Measurements from ENCODE around the gene RAB37.

Gene RAB37

DNA sequence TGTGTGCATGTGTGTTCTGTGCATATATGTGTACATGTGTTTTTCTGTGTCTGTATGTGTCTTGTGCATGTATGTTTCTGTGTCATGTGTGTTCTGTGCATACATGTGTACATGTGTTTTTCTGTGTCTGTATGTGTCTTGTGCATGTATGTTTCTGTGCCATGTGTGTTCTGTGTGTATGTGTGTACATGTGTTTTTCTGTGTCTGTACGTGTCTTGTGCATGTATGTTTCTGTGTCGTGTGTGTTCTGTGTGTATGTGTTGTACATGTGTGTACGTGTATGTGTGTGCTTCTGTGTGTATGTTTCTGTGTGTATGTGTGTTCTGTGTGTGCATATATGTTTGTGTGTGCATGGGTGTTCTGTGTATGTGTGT is 8.4 kb upstream of the RAB37 start:
- no peak for DNase-seq

DNA sequence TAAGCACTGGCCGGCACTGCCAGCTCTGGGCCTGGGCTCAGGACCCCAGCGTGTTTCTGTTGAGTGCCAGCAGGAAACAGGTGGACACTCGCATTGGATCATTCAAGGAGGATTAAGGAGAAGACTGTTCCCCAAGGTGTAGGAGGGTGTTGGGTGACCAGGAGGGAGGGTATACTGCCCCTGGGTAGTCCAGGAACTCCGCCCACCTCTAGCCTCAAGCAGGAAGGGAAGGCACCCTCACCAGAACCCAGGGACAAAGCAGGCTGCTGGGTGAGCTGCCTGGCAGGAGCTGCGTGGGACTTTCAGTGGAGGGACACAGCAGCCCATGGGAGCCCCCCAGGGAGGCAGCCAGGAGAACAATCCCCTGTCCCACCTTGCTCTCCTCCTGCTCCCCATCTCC is 7.7 kb upstream of the RAB37 start:
- no peak for DNase-seq

DNA sequence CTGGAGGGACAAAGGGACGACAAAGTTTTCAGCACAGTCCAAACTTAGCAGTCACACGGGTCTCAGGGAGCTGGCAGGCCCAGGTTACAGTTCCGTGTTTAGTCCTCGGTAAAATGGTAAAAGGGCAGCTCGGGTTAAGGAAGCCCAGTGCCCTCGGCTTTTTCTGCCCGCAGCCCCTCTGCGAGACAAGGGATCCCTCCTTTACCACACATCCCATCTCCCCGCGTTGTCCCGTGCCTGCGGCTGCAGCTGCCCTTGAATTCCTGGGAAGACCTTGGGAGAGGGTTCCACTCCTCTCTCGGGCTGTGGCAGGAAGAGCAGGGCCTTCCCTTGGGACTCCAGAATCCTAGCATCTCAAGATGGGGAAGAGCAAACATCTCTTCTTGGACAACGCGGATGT is 7.2 kb upstream of the RAB37 start:
- no peak for DNase-seq

DNA sequence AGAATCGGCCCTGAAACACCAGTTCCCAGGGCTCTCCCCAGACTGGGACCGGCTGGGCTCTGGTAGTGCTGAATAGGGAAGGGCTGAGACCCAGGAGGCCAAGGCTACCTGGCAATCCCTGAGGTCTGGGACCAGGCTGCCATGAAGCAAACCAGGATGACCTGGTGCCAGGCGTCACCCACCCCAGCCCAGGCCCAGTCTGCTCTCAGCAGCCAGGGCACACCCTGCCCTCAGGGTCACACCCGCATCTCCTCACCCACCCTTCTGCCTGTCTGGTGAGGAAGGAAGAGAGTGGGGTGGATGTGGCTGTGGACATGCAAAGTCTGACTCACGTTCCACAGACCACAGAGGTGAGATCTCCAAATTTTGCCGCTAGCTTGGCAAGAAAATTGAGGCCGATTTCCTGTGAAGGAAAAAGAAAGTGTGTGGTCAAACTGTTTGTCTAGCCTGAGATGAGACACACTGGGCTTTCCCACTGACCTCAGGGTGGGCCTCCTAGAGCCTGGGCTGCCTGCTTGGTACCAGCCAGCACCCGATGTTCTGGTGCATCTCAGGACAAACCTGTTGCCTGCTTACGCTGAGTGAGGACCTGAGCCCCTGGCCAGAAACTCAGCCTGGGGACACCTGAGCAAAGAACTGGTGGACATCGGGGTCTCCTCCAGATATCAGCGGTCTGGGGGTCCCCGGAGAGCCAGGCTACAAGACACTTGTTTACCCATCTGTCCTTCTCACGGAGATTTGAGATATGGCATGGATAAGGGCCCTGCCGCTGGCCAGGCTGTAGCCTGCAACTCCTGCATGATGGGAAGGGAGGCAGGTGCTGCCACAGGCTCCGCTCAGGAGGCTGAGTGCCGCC is 6.3 kb upstream of the RAB37 start:
- DNase-seq = no peak

DNA sequence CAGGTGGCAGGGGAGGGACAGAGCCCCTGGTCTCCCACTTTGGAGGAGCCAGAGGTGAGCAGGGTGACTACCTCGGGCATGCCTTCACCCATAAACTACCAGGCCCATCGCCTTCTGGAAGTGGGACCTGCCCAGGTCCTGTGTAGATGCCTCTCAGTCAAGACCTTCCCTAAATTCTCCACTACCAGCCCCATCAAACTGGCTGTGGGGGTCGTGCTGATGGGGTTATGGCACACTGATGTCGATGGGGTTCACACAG is 5.8 kb upstream of the RAB37 start:
- no peak for DNase-seq

DNA sequence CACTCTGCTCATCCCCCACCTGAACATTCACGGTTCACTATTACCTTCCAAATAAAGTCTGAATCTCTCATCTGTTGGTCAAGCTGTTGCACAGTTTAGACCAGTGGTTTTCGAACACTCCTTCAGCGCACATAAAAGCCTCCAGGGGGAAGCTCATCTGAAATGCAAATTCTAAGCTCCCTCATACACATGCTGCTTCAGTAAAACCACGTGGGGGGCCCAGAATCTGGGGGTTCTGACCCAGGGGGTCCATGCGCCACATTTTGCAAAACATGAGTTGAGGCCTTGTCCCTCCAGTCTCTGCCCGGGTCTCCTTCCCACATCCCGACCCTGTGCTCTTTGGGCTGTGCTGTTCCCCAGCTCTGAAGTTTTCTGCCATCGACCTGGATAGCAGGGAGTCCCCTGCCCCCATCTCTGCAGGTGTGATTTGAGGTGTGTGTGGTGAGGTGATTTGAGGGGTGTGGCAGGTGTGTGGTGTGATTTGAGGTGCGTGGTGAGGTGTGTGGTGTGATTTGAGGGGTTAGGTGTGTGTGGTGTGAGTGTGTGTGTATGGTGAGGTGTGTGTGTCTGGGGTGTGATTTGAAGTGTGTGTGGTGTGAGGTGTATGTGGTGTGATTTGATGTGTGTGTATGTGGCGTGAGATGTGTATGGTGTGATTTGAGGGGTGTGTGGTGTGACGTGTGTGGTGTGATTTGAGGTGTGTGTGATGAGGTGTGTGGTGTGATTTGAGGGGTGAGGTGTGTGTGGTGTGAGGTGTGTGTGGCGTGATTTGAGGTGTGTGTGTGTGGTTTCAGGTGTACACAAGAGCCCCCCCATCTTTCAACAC is 4.8 kb upstream of the RAB37 start:
- no peak for DNase-seq

DNA sequence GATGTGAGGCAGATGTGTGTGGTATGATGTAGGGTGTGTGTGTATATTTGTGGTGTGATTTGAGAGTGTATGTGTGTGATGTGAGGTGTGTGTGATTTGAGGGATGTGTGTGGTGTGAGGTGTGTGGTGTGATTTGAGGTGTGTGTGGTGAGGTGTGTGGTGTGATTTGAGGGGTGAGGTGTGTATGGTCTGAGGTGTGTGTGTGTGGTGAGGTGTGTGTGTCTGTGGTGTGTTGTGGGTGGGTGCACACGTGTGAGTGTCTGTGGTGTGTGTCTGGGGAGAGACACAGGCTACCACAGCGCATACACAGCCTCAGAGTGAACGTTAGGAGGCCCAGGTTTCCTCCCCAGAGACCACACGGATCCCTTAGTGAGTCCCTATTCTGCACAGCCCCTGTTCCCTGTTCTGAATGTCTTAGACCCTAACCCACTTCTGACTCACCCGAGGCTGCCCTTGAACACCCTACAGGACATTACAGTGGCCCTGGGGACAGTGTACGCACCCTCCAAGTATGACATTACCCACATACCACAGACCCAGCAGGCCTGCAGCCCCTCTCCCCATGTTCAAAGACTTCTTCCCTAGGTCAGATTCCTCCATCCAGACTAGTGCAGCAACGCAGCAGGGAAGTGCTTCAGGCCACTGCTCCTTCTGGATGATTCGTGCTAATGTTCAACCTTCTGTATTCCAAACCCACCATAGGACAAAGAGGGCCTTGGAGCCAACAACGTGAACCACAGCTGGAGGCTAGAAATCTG is 3.5 kb upstream of the RAB37 start:
- DNase-seq = no peak

DNA sequence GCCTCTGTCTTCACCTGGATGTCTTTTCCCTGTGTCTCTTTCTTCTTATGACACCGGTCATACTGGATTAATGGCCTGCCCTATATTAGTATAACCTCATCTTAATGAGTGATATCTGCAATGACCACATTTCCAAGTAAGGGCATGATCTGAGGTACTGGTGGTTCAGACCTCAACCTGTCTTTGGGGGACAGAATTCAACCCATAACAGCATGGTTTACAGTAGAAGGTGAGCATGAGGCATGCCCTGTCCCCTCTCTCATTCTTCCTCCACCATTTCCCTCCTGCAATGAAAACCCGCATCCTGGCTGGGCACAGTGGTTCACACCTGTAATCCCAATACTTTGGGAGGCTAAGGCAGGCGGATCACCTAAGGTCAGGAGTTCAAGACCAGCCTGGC is 2.8 kb upstream of the RAB37 start:
- no peak for DNase-seq

DNA sequence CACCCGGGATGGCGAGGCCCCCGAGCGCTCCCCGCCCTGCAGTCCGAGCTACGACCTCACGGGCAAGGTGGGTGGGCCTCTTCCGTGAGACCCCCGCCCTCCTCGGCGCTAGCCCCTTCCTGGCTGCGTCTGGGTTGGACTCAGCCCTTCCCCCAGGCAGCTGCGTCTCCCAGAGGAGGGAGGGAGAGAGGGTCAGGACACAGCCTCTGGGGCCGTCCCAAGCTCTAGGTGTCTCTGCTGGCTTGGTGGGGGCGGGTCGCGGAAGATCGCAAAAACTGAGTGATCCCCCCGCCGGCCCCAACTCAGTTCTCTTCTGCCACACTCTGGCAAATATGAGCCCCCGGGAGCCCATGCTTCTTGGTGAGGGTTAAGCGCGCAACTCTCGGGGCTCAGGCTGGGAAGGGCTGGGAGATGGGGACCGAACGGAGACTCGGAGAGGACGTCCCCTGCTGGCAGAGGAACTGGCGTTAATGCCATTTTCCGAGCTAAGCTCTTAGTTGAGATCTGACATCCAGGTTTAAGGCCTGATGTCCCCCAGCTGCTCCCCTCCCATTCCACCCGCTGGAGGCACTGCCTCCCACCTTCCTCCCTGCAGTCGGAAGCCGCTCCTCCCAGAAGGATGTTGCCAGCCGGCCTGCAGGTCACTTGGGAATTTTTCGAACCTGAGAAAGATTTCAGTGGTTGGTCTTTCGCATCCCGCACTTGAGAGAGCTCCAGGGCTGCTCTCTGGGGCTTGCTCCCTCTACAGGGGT is 419 bp downstream of the RAB37 start:
- no peak for DNase-seq

DNA sequence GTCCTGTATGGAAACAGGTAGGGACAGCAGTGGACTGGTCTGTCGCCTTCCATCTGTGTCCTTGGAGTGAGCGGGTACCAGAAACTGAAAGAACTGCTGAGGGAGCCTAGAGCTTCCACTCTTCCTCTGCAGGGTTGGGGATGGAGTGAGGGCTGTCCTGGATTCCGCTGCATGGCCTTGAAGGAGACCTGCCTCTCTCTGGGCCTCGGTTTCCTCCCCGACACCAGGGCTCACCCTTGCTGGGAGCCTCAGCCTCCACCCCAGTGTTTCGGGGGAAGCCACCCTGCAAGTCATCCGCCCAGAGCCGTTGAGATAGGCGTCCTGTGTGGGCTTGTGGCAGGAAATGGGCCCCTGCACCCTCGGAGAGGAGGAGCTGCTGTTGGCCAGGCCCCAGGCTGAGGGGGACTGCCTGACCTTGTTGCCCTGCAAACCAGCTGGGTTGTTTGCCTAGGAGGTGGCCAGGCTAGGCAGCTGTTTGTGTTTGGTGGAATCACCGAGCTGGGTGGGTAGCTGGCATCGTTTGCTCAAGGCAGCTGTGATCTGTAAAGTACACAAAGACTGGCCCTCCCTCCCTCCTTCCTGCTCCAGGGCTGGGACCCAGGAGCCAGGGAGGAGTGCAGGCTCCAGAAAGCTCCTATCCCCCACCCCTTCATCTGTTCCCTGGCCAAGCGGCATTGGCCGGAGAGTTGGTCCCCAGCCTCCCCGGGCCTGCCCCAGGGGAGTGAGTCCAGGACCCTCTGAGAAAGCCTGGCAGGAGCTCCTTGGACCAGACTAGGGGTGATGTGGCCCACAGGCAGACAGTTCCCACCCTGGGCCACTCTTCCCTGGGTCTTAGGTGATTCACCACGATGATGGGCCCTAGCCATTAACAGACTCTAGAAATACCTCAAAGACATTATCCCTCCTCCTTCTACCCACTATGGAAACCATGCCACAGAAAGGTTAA is 1.3 kb downstream of the RAB37 start:
- no peak for DNase-seq

DNA sequence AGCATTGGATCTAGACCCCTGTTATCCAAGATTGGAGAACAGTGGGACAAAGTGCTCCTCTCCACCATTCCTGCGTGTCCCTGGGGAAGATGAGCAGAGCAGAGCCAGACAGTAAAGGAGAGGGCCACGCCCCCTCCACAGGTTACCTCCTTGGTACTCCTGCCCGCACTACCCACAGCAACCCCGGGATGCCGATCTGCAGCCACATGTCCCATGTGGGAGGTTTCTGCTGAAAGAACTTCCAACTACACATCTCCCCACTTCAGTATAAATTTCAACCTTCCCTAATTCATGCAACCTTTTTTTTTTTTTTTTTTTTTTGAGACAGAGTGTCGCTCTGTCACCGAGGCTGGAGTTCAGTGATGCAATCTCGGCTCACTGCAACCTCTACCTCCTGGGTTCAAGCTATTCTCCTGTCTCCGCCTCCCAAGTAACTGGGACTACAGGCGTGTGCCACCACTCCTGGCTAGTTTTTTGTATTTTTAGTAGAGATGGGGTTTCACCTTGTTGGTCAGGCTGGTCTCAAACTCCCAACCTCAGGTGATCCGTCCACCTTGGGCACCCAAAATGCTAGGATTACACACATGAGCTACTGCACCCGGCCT is 2.3 kb downstream of the RAB37 start:
- DNase-seq = no peak

DNA sequence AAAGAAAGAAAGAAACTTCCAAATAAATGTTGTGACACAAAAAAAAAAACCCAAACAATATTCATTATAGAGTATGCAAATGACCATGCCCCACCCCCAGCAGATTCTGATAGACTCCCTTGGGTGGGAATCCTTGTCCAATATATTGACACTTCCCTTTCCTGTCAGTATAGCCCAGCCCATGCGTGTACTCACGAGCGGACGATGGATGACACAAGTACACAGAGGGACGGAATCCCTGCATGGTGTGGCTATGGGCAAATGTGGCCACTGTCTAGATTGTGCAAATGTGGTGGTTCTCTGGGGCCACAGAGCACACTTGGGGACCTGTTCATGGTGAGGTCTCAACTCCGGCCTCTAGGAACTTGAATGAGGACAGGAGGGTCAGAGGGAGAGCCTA is 3.1 kb downstream of the RAB37 start:
- no peak for DNase-seq

DNA sequence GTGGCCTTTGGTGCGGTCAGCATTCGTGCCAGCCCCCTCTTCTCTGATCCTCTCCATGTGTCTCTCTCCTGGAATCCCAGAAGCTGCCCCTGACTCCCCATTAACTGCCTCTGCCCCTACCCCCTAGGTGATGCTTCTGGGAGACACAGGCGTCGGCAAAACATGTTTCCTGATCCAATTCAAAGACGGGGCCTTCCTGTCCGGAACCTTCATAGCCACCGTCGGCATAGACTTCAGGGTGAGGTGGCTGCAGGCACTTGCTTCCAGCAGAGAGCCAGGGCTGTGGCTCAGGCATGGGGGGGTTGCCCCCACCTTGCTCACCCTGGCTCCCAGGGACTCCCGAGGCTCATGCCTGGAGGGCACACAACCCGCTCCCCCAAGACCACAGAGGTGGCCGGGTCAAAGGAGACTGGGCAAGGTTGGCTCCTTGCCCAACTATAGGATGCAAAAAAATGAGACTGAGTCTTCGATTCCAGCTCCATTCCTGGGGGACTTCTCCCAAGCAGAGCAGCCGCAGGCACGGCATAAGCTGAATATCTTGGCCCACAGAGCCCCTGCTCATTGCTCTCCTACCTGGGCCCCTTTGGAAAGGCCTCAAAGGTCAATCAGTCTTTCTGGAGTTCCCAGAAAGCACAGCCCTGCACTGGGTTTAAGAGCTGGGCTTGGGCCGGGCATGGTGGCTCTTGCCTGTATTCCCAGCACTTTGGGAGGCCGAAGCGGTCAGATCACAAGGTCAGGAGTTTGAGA is 3.8 kb downstream of the RAB37 start:
- no peak for DNase-seq

DNA sequence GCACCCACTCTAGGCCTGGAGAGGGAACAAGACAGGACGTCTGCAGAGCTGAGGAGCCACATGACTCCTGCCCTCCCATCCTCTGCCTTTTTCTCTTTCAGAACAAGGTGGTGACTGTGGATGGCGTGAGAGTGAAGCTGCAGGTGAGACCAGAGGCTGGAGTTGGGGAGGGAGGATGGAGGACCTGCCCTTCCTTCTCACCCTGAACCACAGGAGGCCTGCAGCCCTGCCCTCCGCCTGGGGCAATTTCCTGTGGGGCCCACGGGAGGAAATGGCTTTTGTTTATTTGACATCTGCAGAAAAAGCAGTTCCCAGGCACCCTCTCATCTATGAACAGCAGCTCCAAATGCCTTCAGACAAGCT is 5.1 kb downstream of the RAB37 start:
- DNase-seq = no peak

DNA sequence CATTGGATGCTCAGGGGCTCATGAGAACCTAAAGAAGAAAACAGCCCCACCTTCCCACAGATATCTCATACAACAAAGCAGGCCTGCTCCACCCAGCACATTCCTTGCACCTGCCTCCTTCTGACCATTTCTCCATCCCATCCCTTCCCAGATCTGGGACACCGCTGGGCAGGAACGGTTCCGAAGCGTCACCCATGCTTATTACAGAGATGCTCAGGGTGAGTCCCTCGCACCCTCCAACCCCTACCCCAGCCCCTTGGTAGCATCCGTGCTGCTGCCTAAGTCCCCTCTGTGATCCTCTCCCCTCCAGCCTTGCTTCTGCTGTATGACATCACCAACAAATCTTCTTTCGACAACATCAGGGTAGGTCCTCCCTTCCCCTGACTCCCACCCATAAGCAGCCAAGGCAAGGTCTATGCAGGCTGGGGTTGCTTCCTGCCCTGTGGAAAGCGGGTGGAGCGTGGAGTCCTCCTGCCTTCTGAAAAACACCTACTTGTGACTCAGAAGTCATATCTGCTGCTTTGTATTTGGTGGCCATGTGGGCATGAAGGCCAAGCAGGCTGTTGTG is 6.0 kb downstream of the RAB37 start:
- no peak for DNase-seq

DNA sequence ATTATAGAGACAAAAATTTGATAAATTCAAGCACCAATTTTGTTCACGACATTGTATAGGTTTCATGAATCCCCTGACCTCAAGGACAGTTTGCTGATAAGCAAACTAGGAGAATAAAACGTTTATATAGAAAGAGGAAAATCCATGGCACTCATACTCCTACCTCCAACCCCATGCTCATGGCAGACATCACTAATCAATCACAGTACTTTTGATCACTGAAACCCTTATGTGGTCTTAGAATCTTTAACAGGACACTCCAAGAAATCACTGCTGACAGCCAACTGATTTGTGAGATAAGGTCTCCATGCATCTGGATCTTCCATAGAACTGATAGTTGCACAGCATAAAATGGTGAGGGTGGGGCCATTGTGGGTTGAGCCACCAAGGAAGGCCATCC is 6.7 kb downstream of the RAB37 start:
- no peak for DNase-seq

DNA sequence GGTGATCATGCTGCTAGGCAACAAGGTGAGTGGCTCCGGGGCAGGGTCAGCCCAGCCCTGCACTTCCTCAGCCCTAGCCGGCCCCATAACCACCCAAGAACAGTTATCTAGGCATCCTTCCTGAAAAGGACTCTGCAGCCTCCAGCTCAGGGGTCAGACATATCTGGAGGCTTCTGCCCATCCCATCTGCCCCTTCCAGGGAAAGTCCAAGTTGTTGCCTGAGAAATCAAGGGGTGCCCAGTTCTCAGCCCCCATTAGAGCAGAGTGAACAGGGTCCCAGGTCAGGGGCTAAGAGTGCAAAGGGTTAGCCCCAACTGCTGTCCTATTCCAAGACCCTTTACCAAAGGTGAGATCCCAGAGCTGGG is 7.3 kb downstream of the RAB37 start:
- DNase-seq = no peak

DNA sequence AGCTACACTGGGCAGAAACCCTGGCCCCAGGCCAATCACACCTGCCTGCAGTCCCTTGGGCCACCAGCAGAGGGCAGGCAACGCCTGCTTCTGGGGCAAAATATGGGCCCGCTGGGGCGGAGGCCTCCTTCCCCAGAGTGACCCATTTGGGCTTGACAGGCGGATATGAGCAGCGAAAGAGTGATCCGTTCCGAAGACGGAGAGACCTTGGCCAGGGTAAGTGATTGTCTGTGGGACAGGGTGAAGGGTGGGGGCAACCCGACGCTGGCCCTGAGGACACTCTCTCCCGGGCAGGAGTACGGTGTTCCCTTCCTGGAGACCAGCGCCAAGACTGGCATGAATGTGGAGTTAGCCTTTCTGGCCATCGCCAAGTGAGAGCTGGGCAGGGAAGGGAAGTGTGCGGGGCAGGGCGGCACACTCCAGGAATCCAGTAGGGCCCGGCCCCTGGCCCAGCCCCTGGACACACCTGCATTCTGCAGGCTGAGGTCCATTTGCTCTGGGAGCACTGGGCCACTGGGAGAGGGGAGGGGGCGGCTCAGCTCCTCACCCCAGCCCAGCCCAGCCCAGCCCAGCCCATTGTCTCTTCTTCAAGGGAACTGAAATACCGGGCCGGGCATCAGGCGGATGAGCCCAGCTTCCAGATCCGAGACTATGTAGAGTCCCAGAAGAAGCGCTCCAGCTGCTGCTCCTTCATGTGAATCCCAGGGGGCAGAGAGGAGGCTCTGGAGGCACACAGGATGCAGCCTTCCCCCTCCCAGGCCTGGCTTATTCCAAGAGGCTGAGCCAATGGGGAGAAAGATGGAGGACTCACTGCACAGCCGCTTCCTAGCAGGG is 7.9 kb downstream of the RAB37 start:
- no peak for DNase-seq

DNA sequence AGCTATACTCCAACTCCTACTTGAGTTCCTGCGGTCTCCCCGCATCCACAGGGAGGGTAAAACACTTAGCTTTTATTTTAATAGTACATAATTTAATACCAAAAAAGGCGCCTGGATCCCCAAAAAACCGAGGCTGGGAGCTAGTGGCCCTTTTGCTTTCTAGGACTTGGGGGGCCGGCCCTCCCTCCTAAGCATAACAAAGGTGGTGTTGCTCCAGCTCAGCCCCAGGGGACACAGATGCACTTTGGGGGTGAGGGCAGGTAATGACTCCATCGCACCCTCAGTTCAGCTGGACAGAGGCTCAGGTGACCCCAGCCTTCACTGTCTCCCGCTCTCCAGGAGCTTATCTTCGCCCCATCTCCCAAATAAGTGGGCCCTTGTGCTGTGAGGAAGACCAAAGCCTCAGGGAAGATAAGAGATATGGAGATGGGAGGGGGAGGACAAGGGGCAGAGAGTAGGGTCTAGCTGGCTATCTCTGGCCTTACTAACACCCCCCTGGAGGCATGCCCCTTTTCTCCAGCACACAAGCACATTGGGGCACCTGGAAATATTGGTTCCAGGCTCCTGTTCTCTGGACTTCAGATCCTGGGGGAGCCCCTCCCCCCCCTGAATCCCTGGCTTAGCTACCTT is 8.6 kb downstream of the RAB37 start:
- no peak for DNase-seq

All from NCI-H2107 (cell line).